Measurements from ENCODE around the gene PROSER2.

Gene PROSER2

DNA sequence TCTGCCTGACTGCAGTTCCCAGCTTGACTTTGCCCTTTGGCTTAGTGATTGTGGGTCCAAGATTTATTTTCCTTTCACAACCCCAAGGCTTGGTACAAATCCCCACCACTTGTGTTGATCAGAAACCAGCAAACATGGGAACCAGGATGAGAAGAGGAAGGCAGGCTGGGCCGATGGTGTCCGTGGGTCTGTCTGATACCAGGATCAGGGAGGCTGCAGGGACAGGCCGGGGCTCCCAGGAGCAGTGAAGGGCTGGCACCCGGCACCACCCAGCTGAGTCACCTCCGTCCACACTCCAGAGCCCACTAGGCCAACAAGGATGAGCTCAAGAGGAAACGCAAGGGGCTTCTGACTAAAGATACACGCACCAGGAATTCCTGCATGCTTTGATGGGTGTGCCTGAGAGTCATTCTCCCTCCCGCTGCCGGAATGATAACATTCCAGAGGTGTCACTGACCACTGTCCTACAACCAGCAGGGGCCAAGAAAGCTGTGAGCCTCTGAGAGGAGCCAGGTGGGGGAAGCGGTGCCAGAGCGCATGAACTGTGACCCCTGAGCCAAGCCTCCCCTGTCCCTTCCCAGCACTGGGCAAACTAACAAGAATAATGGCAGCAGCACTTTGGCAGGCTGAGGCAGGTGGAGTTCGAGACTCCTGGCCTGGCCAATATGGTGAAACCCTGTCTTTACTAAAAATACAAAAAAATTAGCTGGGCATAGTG, 29.2 kb upstream of the PROSER2 start:
- TF ChIP-seq, protein P1, sequence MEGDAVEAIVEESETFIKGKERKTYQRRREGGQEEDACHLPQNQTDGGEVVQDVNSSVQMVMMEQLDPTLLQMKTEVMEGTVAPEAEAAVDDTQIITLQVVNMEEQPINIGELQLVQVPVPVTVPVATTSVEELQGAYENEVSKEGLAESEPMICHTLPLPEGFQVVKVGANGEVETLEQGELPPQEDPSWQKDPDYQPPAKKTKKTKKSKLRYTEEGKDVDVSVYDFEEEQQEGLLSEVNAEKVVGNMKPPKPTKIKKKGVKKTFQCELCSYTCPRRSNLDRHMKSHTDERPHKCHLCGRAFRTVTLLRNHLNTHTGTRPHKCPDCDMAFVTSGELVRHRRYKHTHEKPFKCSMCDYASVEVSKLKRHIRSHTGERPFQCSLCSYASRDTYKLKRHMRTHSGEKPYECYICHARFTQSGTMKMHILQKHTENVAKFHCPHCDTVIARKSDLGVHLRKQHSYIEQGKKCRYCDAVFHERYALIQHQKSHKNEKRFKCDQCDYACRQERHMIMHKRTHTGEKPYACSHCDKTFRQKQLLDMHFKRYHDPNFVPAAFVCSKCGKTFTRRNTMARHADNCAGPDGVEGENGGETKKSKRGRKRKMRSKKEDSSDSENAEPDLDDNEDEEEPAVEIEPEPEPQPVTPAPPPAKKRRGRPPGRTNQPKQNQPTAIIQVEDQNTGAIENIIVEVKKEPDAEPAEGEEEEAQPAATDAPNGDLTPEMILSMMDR (IDR thresholded peaks at IDR 0.05; ENCODE audit: unreplicated experiment in 3 of 3): no peak
- H3K36me3 Mint-ChIP-seq (ENCODE audit: low read depth): peaks cover 8% of the 10 kb centered on the region
- no peak overlapping the region for H3K4me3 Mint-ChIP-seq
- peaks cover 12% of the 10 kb centered on the region for H3K27me3 Mint-ChIP-seq (ENCODE audit: low read depth)
- peak overlapping the region in 1 of 3 experiments; percentile 38 for H3K27ac Mint-ChIP-seq
- peaks cover 26% of the 10 kb centered on the region for H3K4me1 Mint-ChIP-seq
- peaks cover 8% of the 10 kb centered on the region for H3K9me3 Mint-ChIP-seq

DNA sequence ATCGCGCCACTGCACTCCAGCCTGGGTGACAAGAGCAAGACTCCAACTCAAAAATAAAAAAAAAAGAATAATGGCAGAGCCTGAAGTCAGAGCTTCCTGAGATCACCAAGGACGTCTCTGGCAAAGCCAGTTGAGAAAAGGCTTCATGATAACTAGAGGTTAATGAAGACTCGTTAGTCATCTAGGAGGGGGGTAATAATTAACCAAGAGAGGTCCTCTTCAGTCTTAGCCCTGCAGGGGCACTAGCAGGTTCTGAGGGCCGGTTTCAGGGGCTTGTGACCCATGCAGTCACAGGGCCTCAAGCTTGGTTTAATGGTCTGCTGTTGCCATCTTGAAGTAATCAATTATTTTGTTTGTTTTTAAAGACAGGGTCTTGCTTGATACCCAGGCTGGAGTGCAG, 28.6 kb upstream of the PROSER2 start:
- Mint-ChIP-seq H3K4me3 (no peak overlapping the region), H3K36me3 (ENCODE audit: low read depth) (peaks cover 8% of the 10 kb centered on the region), H3K27ac (no peak overlapping the region), H3K9me3 (peaks cover 8% of the 10 kb centered on the region), H3K4me1 (peaks cover 21% of the 10 kb centered on the region), H3K27me3 (ENCODE audit: low read depth) (peaks cover 12% of the 10 kb centered on the region)
- TF ChIP-seq, protein P1 (IDR thresholded peaks at IDR 0.05; ENCODE audit: unreplicated experiment in 3 of 3): no peak

DNA sequence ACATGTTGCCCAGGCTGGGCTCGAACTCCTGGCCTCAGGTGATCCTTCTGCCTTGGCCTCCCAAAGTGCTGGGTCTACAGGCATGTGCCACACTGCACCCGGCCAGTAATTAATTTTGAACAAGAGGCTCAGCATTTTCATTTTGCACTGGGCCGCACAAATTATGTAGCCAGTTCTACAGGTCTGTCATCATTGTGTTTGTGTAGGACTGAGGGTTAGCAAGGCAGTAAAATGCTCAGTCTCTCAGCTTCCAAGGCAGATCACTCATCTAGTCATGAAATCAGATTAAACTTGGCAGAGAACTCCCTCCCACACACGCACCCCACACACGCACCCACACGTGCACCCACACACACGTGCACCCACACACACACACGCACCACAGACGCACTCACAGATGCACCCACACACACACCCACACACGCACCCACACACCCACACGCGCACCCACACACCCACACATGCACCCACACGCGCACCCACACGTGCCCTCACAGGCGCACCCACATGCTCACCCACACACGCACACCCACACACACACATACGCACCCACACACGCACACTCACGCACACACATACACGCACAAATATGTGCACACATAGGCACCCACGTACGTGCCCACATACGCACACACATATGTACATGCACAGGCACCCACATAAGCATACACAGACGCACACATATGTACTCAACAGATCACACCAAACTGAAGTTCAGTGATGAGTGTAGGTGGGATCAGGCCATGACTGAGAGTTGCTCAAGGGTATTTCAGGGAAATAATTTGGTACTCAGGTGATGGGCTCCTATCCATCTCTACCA, 27.8 kb upstream of the PROSER2 start:
- peaks cover 8% of the 10 kb centered on the region for H3K36me3 Mint-ChIP-seq (ENCODE audit: low read depth)
- H3K9me3 Mint-ChIP-seq: peaks cover 8% of the 10 kb centered on the region
- H3K27me3 Mint-ChIP-seq (ENCODE audit: low read depth): peaks cover 7% of the 10 kb centered on the region
- H3K4me1 Mint-ChIP-seq: peaks cover 18% of the 10 kb centered on the region
- H3K4me3 Mint-ChIP-seq: no peak overlapping the region
- peak overlapping the region; percentile 92 to 96 (median 92) for H3K27ac Mint-ChIP-seq
- TF ChIP-seq, protein P1 (IDR thresholded peaks at IDR 0.05; ENCODE audit: unreplicated experiment in 3 of 3): no peak

DNA sequence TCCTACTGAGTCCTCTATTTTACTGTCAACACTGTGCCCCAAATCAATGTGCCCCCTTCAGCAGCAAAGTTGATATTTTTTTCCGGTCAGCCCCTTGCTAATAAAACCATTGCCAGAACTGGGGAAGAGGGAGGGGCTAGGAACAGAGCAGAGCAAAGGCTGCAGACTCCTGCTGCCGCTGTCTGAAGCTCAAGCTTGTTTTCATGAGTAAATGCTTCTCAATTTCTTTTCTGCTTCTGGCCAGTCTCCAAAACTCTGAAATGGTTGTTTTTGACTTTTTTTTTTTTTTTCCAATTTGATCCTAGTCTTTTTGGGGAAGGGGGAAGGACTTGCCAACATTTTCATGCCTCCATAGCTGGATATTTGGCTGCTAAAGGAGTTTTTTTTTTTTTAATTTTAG, 26.7 kb upstream of the PROSER2 start:
- Mint-ChIP-seq H3K4me1 (peaks cover 18% of the 10 kb centered on the region), H3K4me3 (peak overlapping the region in 1 of 3 experiments; percentile 54), H3K27me3 (ENCODE audit: low read depth) (peaks cover 7% of the 10 kb centered on the region), H3K27ac (peak overlapping the region; percentile 89 to 96 (median 92)), H3K9me3 (peaks cover 8% of the 10 kb centered on the region), H3K36me3 (ENCODE audit: low read depth) (peaks cover 8% of the 10 kb centered on the region)
- TF ChIP-seq, protein P1 (IDR thresholded peaks at IDR 0.05; ENCODE audit: unreplicated experiment in 3 of 3): no peak

DNA sequence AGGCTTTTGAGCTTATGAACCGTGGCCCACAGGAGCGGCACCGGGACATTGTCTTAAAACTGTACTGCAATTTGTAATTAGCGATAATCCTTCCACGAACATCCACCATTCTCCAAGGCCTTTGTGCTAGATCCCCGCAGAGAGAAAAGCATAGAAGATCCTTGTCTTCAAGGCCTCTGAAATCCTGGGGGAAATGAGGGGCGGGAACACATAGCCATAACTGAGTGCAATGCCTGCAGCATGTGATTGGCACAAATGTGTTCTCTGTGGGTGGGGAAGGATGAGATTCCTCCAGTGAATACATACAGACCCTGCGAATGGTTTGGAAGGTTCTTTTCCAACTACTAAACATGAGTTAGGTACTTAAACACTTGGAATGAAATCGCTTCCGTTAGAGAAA, 25.9 kb upstream of the PROSER2 start:
- TF ChIP-seq, protein P1 (IDR thresholded peaks at IDR 0.05; ENCODE audit: unreplicated experiment in 3 of 3): no peak
- peaks cover 4% of the 10 kb centered on the region for H3K27me3 Mint-ChIP-seq (ENCODE audit: low read depth)
- peak overlapping the region; percentile 49 to 92 (median 85) for H3K27ac Mint-ChIP-seq
- no peak overlapping the region for H3K4me3 Mint-ChIP-seq
- peaks cover 6% of the 10 kb centered on the region for H3K9me3 Mint-ChIP-seq
- peaks cover 18% of the 10 kb centered on the region for H3K4me1 Mint-ChIP-seq
- peaks cover 8% of the 10 kb centered on the region for H3K36me3 Mint-ChIP-seq (ENCODE audit: low read depth)

Measured in nephron (organoid).